Left ventricle myocardium inferior (tissue), 1 donor: ENCODE data around the gene HCN3. TPM values are rescaled to one million over a fixed set of nuclear protein-coding genes. Genes with fewer than 3 reads are reported as not detected.

Experiments
- DNase-seq: peaks from one replicate; pipeline ENCODE4 v3.0.0-alpha.2; 2020
- H3K27ac ChIP-seq: fragments of 200-600 bp; replicated peaks from 2 replicates; pipeline ENCODE4 v1.8.0; 2021
- H3K27me3 ChIP-seq: fragments of 200-600 bp; 2 replicates; pipeline ENCODE4 v1.8.0; 2021; ENCODE audit warnings: low read depth
- H3K36me3 ChIP-seq: fragments of 200-600 bp; 2 replicates; pipeline ENCODE4 v1.8.0; 2021
- H3K4me1 ChIP-seq: fragments of 200-600 bp; 2 replicates; pipeline ENCODE4 v1.8.0; 2021
- H3K4me3 ChIP-seq: fragments of 200-600 bp; 2 replicates; pipeline ENCODE4 v1.8.0; 2021; ENCODE audit warnings: mild to moderate bottlenecking, moderate library complexity
- H3K9me3 ChIP-seq: fragments of 200-600 bp; replicated peaks from 2 replicates; pipeline ENCODE4 v1.8.0; 2021
- CTCF ChIP-seq: fragments of 200-600 bp; IDR thresholded peaks from 2 replicates; pipeline ENCODE4 v1.8.0; 2021; ENCODE audit warnings: antibody characterized with exemption, mild to moderate bottlenecking, borderline replicate concordance
- intact Hi-C: fragments of 100-400 bp; cut with micrococcal nuclease; formaldehyde crosslinking; loops from one replicate; pipeline ENCODE4 v1.11.0; 2022
- total RNA-seq: library from RNA; stranded (reverse); fragmentation: NEBNext Ultra II Directional; extraction: Animal tissue kit (Norgen Biotek cat#: 25700); gene quantifications from one replicate; pipeline ENCODE4 v1.2.1, GENCODE V29; 2021
- donor health status: DM: no; HTN: yes; CAD: no; lungs with severe emphysema.

HCN3 gene
- total RNA-seq, 1 donor from 2014 or later: 1.2 TPM

- H3K27ac ChIP-seq: no peak overlapping the region
- DNase-seq: no peak
- H3K9me3 ChIP-seq: no peaks in the 10 kb centered on the region
- H3K4me3 ChIP-seq: no peak overlapping the region
- H3K36me3 ChIP-seq: peaks cover 50% of the 10 kb centered on the region
- H3K27me3 ChIP-seq: no peaks in the 10 kb centered on the region
- no peak for TF ChIP-seq CTCF
- intact Hi-C loops: no loop called here
- peaks cover 40% of the 10 kb centered on the region for H3K4me1 ChIP-seq
These were observed 17.0 kb upstream of the HCN3 start for GRCh38 chr1:155260276-155260675.

- Histone ChIP-seq H3K9me3 (no peaks in the 10 kb centered on the region), H3K27me3 (no peaks in the 10 kb centered on the region), H3K27ac (peak overlapping the region; percentile 91), H3K36me3 (peaks cover 61% of the 10 kb centered on the region), H3K4me1 (peaks cover 30% of the 10 kb centered on the region), H3K4me3 (peak overlapping the region; percentile 92)
- TF ChIP-seq CTCF: no peak
- DNase-seq: no peak
- intact Hi-C loops: no loop called here
These were observed 15.8 kb upstream of the HCN3 start for GRCh38 chr1:155261493-155261851.

GRCh38 chr1:155261852-155262673 lies 15.2 kb upstream of the HCN3 start, which contains the start of gene SCAMP3:
Gene SCAMP3 (minus strand): TSS chr1:155262360. CDS start chr1:155262151, 209 bp downstream.
- H3K36me3 ChIP-seq: peaks cover 66% of the 10 kb centered on the region
- intact Hi-C loops: no loop called here

GRCh38 chr1:155263067-155263466 lies 14.2 kb upstream of the HCN3 start:
- no peaks in the 10 kb centered on the region for H3K9me3 ChIP-seq
- peaks cover 43% of the 10 kb centered on the region for H3K4me1 ChIP-seq
- TF ChIP-seq CTCF: no peak
- intact Hi-C loops: no loop called here
- peak overlapping the region; percentile 92 for H3K4me3 ChIP-seq
- DNase-seq: no peak
- peak overlapping the region; percentile 91 for H3K27ac ChIP-seq
- peaks cover 66% of the 10 kb centered on the region for H3K36me3 ChIP-seq
- no peaks in the 10 kb centered on the region for H3K27me3 ChIP-seq

More at GRCh38 chr1:155261852-155262673, 15.2 kb upstream of the HCN3 start, which contains the start of gene SCAMP3:
- DNase-seq: peak; percentile 94
- Histone ChIP-seq H3K4me3 (peak within 1 kb of the TSS; percentile 92), H3K27me3 (no peaks in the 10 kb centered on the region), H3K9me3 (no peaks in the 10 kb centered on the region), H3K27ac (peak within 1 kb of the TSS; percentile 91), H3K4me1 (peaks cover 33% of the 10 kb centered on the region)
- TF ChIP-seq CTCF: no peak

- Histone ChIP-seq H3K27ac (peak overlapping the region; percentile 60), H3K36me3 (peaks cover 82% of the 10 kb centered on the region), H3K9me3 (no peaks in the 10 kb centered on the region), H3K27me3 (no peaks in the 10 kb centered on the region), H3K4me3 (no peak overlapping the region), H3K4me1 (peaks cover 40% of the 10 kb centered on the region)
- TF ChIP-seq CTCF: no peak
- DNase-seq: no peak
- intact Hi-C loops: no loop called here
These were observed 10.7 kb upstream of the HCN3 start for GRCh38 chr1:155266553-155266952.
